ENCODE measurements around the gene CALR3.
A peak's percentile ranks its signal among the peaks of the same experiment; 100 is the strongest.
"Not testable (repeated sequence)": the region's sequence is repeated elsewhere in the genome, so short reads cannot be mapped to it uniquely, and the experiment has no call there.

The CALR3 gene, protein sequence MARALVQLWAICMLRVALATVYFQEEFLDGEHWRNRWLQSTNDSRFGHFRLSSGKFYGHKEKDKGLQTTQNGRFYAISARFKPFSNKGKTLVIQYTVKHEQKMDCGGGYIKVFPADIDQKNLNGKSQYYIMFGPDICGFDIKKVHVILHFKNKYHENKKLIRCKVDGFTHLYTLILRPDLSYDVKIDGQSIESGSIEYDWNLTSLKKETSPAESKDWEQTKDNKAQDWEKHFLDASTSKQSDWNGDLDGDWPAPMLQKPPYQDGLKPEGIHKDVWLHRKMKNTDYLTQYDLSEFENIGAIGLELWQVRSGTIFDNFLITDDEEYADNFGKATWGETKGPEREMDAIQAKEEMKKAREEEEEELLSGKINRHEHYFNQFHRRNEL

DNA sequence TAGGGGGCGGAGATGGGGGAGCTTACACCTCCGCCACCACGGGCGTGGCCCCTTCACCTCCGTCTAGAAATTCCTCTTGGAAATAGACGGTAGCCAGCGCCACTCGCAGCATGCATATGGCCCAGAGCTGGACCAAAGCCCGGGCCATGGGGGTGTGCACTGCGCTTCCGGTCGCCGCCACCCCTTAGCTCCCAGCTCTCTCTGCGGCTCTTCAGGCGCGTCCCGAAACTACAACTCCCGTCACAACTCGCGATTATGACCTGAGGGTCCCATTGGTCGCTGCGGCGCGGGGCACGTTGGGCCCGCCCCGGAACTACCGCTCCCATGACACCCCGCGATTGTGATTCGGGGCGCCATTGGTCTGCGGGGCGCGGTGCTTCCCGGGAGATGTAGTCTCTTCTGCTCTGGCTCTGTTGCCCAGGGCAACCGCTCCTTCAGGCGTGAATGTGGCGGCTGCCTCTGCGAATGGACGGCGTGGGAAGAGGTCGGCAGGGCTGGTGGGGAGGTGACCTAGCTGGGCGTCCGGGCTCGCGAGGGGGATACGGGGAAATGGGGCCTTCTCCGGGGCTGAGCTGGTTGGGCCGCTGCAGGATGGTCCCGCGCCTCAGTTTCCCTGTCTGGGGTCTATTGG lies at the start of gene CALR3, which contains the start of gene C19orf44:
Gene CALR3, minus strand, starts transcription at position 186 of the 631 bp plus-strand sequence. Its CDS starts 38 bp downstream, at position 148.
Gene C19orf44, plus strand, starts transcription at position 413 of the 631 bp plus-strand sequence. CDS start 4,399 bp downstream, outside the sequence.
- peak; percentile 98 for DNase-seq

GRCh38 chr19:16544473-16545231 lies 48.7 kb upstream of the CALR3 start:
- DNase-seq = no peak

DNA sequence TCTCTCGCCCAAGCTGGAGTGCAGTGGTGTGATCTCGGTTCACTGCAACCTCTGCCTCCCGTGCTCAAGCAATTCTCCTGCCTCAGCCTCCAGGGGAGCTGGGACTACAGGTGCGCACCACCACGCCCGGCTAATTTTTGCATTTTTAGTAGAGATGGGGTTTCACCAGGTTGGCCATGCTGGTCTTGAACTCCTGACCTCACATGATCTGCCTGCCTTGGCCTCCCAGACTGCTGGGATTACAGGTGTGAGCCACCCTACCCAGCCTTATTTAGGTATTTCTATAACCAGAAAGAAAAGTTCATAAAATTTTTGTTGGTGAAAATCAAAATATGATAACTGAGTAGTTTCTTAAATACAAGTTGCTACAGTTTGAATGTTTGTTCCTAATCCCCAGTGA lies 47.8 kb upstream of the CALR3 start:
- not testable (repeated sequence) for DNase-seq

DNA sequence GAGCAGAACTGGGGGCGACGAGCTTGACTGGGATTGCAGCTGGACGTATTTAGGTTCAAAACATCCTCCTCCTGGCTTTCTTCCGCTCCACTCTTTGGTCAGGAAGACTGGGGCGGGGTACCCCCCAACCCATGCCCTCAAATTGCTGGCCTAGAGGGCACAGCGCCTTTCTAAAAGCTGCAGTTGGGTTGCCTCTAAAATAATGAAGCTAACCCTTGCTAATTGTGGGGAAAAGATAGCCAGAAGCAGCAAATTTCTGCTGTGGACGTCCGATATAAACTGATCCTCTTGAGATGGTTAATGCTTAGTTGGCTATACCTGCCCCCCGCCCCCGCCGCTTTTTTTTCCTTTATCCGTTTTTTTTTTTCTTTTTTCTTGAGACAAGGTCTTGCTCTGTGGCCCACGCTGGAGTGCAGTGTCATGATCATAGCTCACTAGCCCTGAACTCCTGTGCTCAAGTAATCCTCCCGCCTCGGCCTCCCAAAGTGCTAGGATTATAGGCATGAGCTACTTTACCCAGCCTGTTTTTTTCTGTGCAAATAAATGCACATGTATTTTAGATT lies 47.0 kb upstream of the CALR3 start:
- DNase-seq = no peak

GRCh38 chr19:16542045-16542909 lies 46.3 kb upstream of the CALR3 start, which contains the start of gene CHERP:
Gene CHERP (minus strand): TSS chr19:16542437. CDS start chr19:16542378, 59 bp downstream.
- peak; percentile 79 for DNase-seq

DNA sequence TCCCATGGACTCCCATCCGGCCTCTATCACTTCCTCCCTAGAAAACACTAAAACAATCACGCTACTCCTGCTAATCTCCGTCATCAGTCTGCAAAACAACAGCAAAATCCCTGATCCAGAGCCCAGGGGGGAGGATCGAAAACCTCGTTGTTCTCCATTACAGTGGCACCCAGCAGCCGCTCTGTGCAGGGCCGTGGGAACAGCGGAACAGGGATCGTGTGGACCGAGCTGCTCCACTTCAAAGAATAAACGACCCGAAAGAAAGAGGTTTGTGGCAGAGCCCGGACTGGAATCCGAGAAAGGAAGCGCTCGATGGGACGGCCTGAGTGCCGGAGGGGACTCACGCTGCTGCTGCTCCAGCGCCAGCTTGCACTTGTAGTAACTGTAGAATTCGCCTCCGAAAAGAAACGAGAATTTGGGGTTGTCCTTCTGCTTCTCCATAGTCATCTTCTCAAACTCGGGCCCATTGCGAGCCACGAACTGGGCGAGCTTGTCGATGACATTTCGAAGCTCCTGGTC lies 45.6 kb upstream of the CALR3 start:
- DNase-seq = no peak

GRCh38 chr19:16540948-16541347 lies 45.0 kb upstream of the CALR3 start:
- no peak for DNase-seq

DNA sequence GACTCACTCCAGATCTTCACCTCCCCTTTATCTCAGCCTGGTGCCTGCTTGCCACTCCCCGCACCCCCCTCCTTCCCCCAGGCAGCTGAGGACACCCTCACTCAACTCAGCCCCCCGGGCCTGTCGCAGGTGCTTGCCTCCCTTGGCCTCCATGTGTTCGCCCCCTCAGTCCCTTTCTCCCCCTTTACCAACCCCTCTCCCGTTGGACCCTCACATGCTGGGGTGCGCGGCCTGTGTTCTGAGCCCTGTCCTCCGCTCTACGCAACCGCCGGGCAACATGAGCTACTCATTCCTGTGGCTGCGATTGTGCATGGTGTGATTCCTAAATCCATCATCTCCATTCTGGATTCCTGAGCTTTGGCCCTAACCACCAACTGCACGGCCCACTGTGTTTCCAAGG lies 41.1 kb upstream of the CALR3 start:
- no peak for DNase-seq

- DNase-seq = no peak
Observed at GRCh38 chr19:16536130-16536529, 40.2 kb upstream of the CALR3 start.

DNA sequence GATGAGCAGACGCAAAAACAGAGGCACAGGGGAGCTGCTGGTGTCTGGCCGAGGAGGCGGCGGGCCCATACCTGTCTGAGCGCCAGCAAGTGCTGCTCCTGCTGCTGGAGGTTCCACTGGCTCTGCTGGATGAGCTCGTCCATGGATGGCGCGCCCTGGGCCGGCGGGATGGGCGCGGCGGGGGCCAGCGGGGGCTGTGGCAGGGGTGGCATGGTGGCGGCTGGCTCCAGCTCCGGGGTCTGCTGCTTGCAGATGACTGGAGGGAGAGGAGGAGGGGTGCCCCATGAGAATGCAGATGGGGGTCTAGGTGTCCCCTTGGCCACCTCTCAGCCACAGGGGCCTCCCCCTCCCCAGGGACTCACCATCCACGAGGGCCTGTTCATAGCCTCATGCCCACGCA lies 39.4 kb upstream of the CALR3 start:
- no peak for DNase-seq

DNA sequence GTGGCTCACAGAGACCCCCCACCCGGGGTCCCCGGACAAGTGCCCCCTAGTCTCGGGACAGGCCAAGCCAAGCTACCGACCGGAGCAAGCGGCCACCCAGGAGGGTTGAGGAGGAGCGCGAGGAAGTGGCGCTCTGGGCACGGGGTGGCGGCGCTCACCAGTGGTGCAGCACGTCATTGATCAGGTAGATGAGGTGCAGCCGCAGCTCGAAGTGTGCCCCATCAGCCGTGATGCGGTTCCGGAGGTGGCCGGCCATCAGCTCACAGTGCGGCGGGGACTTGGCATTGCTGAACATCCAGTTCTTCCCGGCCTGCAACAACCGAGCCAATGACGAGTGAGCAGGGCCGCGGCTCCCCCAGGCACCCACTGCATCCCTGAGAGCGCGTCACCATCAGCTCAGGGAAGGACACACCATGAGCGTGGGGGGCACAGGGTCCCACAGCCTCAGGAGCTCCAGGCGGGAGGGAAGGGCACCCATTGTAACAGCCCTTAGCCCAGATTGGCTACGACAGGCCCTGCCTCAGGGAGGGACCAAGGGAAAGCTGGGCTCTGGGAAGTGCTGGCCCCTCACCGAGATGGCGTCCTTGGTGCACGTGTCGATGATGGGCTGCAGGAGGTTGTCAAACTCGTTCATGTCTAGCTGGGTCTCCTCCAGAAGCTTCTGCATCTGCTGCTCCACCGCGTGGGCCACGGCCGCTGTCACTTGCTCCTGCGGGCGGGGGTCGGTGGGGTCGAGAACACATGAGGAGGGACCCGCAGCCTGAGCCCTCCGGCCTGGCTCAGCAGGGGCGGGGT lies 36.7 kb upstream of the CALR3 start:
- DNase-seq = no peak

- DNase-seq = no peak
Observed at GRCh38 chr19:16531380-16531669, 35.4 kb upstream of the CALR3 start.

DNA sequence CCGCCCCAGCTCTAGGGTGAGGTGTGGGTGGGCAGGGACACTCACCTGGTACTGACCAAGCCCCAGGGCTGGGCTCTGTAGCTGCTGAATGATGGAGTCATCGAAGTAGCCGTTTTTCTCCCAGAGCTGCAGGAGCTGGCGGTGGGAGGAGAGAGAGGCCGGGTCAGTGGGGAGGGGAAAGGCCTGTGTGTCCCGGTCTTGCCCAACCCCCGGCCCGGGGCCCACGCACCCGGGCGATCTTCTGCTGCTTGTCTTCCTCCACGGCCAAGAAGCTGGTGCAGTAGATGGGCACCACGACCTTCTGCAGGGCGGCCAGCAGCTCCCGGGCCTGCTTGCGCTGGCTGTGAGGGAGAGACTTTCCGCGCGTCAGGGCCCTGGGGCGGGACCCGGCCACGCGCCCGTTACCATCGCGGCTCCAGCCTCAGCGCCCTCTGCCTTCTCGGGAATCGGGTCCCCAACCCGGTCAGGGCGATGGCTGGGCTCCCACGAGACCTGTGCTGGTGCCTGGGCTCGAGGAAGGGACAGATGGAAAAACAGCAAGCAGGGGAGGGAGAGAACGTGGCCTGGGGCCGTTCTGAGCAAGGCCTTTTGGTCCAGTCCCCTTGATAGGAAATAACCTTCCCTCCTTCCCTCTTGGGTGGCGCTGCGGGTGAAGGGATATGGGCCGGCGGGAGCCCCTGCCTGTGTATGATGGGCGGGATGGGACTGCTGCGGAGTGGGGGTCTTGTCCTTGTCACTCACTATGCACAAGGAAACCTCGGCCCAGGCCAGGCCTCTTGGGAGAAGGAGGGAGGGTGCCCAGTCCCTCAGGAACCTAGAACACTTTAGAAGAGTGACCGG lies 34.8 kb upstream of the CALR3 start:
- no peak for DNase-seq

DNA sequence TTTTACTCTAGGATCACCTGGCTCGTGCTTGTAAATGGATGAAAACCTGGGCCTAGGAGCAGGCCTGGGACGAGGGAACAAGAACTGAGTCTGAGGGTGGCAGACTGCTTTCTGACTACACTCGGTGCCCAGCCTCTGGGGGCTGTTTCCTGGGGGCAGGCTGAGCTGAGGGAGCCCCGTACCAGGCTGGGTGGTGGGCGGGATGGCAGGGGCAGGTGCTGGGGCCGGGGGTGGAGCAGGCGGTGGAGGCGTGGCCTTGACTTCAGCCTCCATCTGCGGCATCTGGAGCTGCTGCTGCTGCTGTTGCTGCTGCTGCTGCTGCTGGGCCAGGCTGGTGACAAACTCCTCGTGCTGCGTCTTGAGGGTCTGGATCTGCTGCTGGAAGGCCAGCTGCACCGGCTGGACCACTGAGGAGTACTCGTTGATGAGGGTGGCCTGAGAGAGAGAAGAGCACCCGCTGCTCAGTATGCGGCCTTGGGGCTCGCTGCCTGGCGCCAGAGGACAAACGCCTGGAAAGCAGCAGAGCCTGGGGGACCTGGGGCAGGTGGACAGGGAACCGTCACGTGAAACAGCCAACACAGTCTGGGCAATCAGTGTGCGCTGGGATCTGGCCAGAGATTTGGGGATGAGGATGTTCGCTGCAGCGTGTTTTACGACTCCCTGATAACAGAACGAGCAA lies 33.6 kb upstream of the CALR3 start:
- no peak for DNase-seq

GRCh38 chr19:16527971-16528521 lies 32.1 kb upstream of the CALR3 start:
- DNase-seq = no peak

DNA sequence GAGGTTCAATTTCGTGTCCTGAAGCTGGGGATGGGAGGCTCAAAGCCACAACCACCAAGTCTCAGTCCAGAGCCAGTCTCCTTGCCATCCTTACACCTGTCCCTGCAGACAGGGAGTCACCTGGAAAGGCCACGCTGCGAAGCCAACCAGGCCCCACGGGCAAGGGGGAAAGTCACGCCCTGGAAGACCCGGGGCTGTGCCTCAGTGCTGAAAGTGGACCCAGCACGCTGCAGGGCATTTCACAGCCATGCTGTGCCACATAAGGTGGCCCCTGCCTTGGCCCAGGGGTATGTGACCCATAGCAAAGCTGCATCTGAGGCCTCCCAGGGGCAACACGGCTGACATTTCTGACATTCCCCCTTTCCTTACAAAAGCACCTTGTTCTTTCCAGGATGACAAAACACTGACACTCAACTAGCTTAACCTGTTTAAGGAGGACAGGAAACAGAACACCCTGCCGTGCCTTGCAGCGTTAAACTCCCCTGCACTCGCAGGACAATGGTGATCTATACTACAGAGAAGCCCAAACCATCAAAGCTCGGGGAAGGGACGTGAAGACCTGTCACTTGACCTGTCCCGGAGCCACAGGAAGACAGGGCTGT lies 31.5 kb upstream of the CALR3 start:
- DNase-seq = no peak

DNA sequence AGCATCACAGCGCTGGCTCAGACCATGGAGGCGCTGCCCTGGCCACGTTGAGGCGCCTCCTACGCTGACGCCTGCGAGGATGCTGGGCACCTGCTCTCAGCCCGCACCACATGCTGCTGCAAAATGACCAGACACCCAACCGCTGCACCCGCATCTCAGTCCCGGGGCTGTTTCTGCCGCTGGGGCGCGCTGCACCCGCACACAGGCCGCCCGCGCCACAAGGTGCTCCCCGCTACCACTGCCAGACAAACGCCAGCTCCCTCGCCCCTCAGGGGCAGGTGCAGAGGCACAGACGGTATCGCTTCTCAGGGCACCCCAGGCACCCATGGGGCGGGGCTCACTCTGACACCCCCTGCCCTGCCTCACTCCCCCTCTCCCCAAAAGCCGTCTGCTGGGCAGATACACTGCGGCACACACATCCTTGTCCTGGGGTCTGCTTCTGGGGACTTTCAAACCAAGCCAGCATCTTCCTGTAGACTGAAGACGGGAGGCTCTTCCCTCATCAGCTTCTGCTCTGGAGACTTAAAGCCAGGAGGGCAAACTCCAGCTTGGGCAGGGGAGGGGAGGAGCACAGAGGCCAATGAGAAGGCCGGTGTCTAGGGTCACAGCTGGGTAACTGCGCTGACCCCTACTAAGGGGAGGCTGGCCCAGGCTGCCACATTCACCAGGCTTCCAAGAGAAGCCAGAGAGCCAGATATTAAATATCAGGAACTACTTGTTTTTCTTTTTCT lies 29.9 kb upstream of the CALR3 start:
- no peak for DNase-seq
